Activated naive CD8-positive, alpha-beta T cell treated with anti-CD3 and anti-CD28 coated beads, Interleukin-2, amount 10 ng/mL, durations not matched to agents 7 days and 5 days (primary cell): ENCODE data around the gene CHKB. TPM values are rescaled to one million over a fixed set of nuclear protein-coding genes. Genes with fewer than 3 reads are reported as not detected.
A peak's percentile ranks its signal among the peaks of the same experiment; 100 is the strongest.

Experiments
- ATAC-seq: fragments of 150-1000 bp; cut with Tn5 transposase; one replicate; pipeline ENCODE4 v1.10.0; 2021; ENCODE audit warnings: low read depth, moderate library complexity
- POLR2A ChIA-PET: fragments of 350-600 bp; sonication (Branson Sonifier 250); formaldehyde crosslinking; loops from one replicate; lab custom pipeline; 2021; ENCODE audit warnings: antibody characterized with exemption; lab: Charles Lee
- DNase-seq: peaks from one replicate; pipeline ENCODE4 v3.0.0; 2021
- H3K27ac Mint-ChIP-seq: one replicate; pipeline ENCODE4 v1.8.0; 2022; ENCODE audit warnings: mild to moderate bottlenecking, mixed read lengths
- H3K27me3 Mint-ChIP-seq: one replicate; pipeline ENCODE4 v1.8.0; 2022; ENCODE audit warnings: mild to moderate bottlenecking, moderate library complexity, mixed read lengths
- H3K36me3 Mint-ChIP-seq: one replicate; pipeline ENCODE4 v1.8.0; 2021; ENCODE audit warnings: mild to moderate bottlenecking, mixed read lengths
- H3K4me1 Mint-ChIP-seq: one replicate; pipeline ENCODE4 v1.8.0; 2021; ENCODE audit warnings: mixed read lengths
- H3K4me3 Mint-ChIP-seq: one replicate; pipeline ENCODE4 v1.8.0; 2022; ENCODE audit warnings: mild to moderate bottlenecking, moderate library complexity, mixed read lengths
- H3K9me3 Mint-ChIP-seq: one replicate; pipeline ENCODE4 v1.8.0; 2021; ENCODE audit warnings: mixed read lengths
- total RNA-seq, 2 experiments: library from RNA; stranded (reverse); gene quantifications; one replicate each; pipeline ENCODE4 v1.2.3, GENCODE V29; 2021

CHKB gene
- total RNA-seq, 2 experiments from 2014 or later, result 132 to 137 TPM

- Mint-ChIP-seq H3K27ac (peak overlapping the region; percentile 91), H3K27me3 (peaks cover 17% of the 10 kb centered on the region), H3K4me1 (peaks cover 14% of the 10 kb centered on the region), H3K9me3 (no peaks in the 10 kb centered on the region), H3K36me3 (no peaks in the 10 kb centered on the region), H3K4me3 (peak overlapping the region; percentile 66)
- no peak for DNase-seq
- ATAC-seq, result no peak
- POLR2A ChIA-PET, result interaction anchor here (0.6 to 2.0 kb wide), 4 partner anchors 14 to 51 kb away, joined by 3 to 7 read pairs (median 4); partner anchors contain the start of gene SCO2
Observed at GRCh38 chr22:50561401-50562358, 21.0 kb downstream of the CHKB start.

GRCh38 chr22:50560034-50560433 lies 22.6 kb downstream of the CHKB start:
- POLR2A ChIA-PET, result interaction anchor here (1.0 to 2.2 kb wide), 6 partner anchors 12 to 34 kb away, joined by 4 to 9 read pairs (median 5); partner anchors contain the start of genes CHKB, SCO2 and TYMP
- Mint-ChIP-seq H3K4me3 (no peak overlapping the region), H3K27ac (no peak overlapping the region), H3K36me3 (no peaks in the 10 kb centered on the region), H3K27me3 (peaks cover 22% of the 10 kb centered on the region), H3K4me1 (peaks cover 14% of the 10 kb centered on the region), H3K9me3 (no peaks in the 10 kb centered on the region)
- ATAC-seq (no peak), DNase-seq (no peak)

GRCh38 chr22:50556703-50557102 lies 25.9 kb downstream of the CHKB start:
- Mint-ChIP-seq H3K4me3 (no peak overlapping the region), H3K9me3 (no peaks in the 10 kb centered on the region), H3K36me3 (no peaks in the 10 kb centered on the region), H3K4me1 (peaks cover 6% of the 10 kb centered on the region), H3K27ac (no peak overlapping the region), H3K27me3 (peaks cover 11% of the 10 kb centered on the region)
- no peak for DNase-seq
- POLR2A ChIA-PET, result interaction anchor here (0.7 to 2.4 kb wide), 5 partner anchors 9 to 43 kb away, joined by 3 to 7 read pairs (median 3); partner anchors contain the start of gene SCO2
- ATAC-seq, result no peak

GRCh38 chr22:50553310-50553709 lies 29.3 kb downstream of the CHKB start:
- Mint-ChIP-seq H3K9me3 (no peaks in the 10 kb centered on the region), H3K27me3 (peaks cover 5% of the 10 kb centered on the region), H3K4me3 (no peak overlapping the region), H3K4me1 (peaks cover 10% of the 10 kb centered on the region), H3K27ac (no peak overlapping the region), H3K36me3 (peaks cover 10% of the 10 kb centered on the region)
- POLR2A ChIA-PET, result interaction anchor here (0.6 to 9.8 kb wide), 3 partner anchors 14 to 257 kb away, joined by 4 to 300 read pairs (median 157); partner anchors contain the start of genes SCO2 and TYMP
- DNase-seq, result no peak
- ATAC-seq, result no peak

GRCh38 chr22:50551160-50551752 lies 31.4 kb downstream of the CHKB start:
- ATAC-seq (no peak), DNase-seq (no peak)
- Mint-ChIP-seq H3K4me1 (peaks cover 15% of the 10 kb centered on the region), H3K36me3 (peaks cover 10% of the 10 kb centered on the region), H3K9me3 (no peaks in the 10 kb centered on the region), H3K27ac (no peak overlapping the region), H3K4me3 (peak overlapping the region; percentile 29), H3K27me3 (peaks cover 5% of the 10 kb centered on the region)
- POLR2A ChIA-PET, result interaction anchor here (0.7 to 9.8 kb wide), 7 partner anchors 12 to 70 kb away, joined by 3 to 300 read pairs (median 73); partner anchors contain the start of genes CHKB, LMF2, NCAPH2 and SCO2

GRCh38 chr22:50550395-50550794 lies 32.3 kb downstream of the CHKB start:
- ATAC-seq (no peak), DNase-seq (no peak)
- Mint-ChIP-seq H3K27ac (peak overlapping the region; percentile 87), H3K36me3 (peaks cover 10% of the 10 kb centered on the region), H3K4me3 (peak overlapping the region; percentile 81), H3K27me3 (no peaks in the 10 kb centered on the region), H3K9me3 (no peaks in the 10 kb centered on the region), H3K4me1 (peaks cover 22% of the 10 kb centered on the region)
- POLR2A ChIA-PET, result interaction anchor here (1.0 to 9.8 kb wide), 8 partner anchors 11 to 71 kb away, joined by 4 to 300 read pairs (median 39); partner anchors contain the start of genes CHKB, LMF2, NCAPH2 and SCO2

GRCh38 chr22:50548921-50549790 lies 33.5 kb downstream of the CHKB start:
- Mint-ChIP-seq H3K27ac (peak overlapping the region; percentile 91), H3K9me3 (no peaks in the 10 kb centered on the region), H3K4me1 (peaks cover 32% of the 10 kb centered on the region), H3K36me3 (peaks cover 10% of the 10 kb centered on the region), H3K27me3 (no peaks in the 10 kb centered on the region), H3K4me3 (peak overlapping the region; percentile 81)
- DNase-seq (no peak), ATAC-seq (peak; percentile 7)
- POLR2A ChIA-PET, result interaction anchor here (0.8 to 9.8 kb wide), 16 partner anchors 8 to 305 kb away, joined by 3 to 300 read pairs (median 8); partner anchors contain the start of genes CPT1B, LMF2, NCAPH2 and SCO2

GRCh38 chr22:50548040-50548920 lies 34.4 kb downstream of the CHKB start:
- Mint-ChIP-seq H3K27ac (peak overlapping the region; percentile 94), H3K27me3 (no peaks in the 10 kb centered on the region), H3K9me3 (no peaks in the 10 kb centered on the region), H3K36me3 (peaks cover 10% of the 10 kb centered on the region), H3K4me1 (peaks cover 32% of the 10 kb centered on the region), H3K4me3 (peak overlapping the region; percentile 85)
- peak; percentile 82 for DNase-seq
- ATAC-seq, result peak; percentile 36
- POLR2A ChIA-PET, result interaction anchor here (0.6 to 9.8 kb wide), 21 partner anchors 8 to 305 kb away, joined by 3 to 300 read pairs (median 7); partner anchors contain the start of genes CHKB, CPT1B, HDAC10 and LMF2

GRCh38 chr22:50547263-50547985 lies 35.2 kb downstream of the CHKB start:
- peaks cover 13% of the 10 kb centered on the region for H3K36me3 Mint-ChIP-seq
- DNase-seq (no peak), ATAC-seq (no peak)
- POLR2A ChIA-PET, result interaction anchor here (0.8 to 9.8 kb wide), 15 partner anchors 8 to 297 kb away, joined by 3 to 300 read pairs (median 7); partner anchors contain the start of genes CHKB, CPT1B, HDAC10 and LMF2
- H3K27me3 Mint-ChIP-seq, result no peaks in the 10 kb centered on the region
- peak overlapping the region; percentile 87 for H3K4me3 Mint-ChIP-seq
- peak overlapping the region; percentile 95 for H3K27ac Mint-ChIP-seq
- H3K9me3 Mint-ChIP-seq, result no peaks in the 10 kb centered on the region
- peaks cover 33% of the 10 kb centered on the region for H3K4me1 Mint-ChIP-seq

- H3K27me3 Mint-ChIP-seq, result no peaks in the 10 kb centered on the region
- DNase-seq (no peak), ATAC-seq (no peak)
- peak overlapping the region; percentile 77 for H3K4me3 Mint-ChIP-seq
- peaks cover 16% of the 10 kb centered on the region for H3K36me3 Mint-ChIP-seq
- peak overlapping the region; percentile 98 for H3K27ac Mint-ChIP-seq
- no peaks in the 10 kb centered on the region for H3K9me3 Mint-ChIP-seq
- peaks cover 39% of the 10 kb centered on the region for H3K4me1 Mint-ChIP-seq
- POLR2A ChIA-PET, result interaction anchor here (0.7 to 9.8 kb wide), 11 partner anchors 7 to 74 kb away, joined by 3 to 300 read pairs (median 53); partner anchors contain the start of genes CHKB, LMF2, NCAPH2 and SCO2
Observed at GRCh38 chr22:50546326-50547262, 36.1 kb downstream of the CHKB start.
